Omental fat pad (tissue), 4 donors: Measurements from ENCODE around the gene C1orf198. TPM values are rescaled to one million over a fixed set of nuclear protein-coding genes. Genes with fewer than 3 reads are reported as not detected.

Experiments used
- ATAC-seq: fragments of 150-250 bp; one replicate; pipeline ENCODE4 v1.9.1; 2016; ENCODE audit warnings: mild to moderate bottlenecking, moderate library complexity; ENCODE audit not compliant: low FRiP score
- DNase-seq: peaks from one replicate; pipeline ENCODE4 v3.0.0-alpha.2; 2019; ENCODE audit warnings: low spot score
- small RNA-seq: library from RNA; depleted of rRNA; stranded (forward); fragments of <200 nt; gene quantifications from one replicate; pipeline ENCODE3, GENCODE V24; 2016
- total RNA-seq, 4 donors: library from RNA; depleted of rRNA; stranded (reverse); fragments of >200 nt; gene quantifications; one replicate each; pipeline ENCODE4 v1.1.0, GENCODE V29; 2016
- TF ChIP-seq, protein P1 (sequence below), 3 donors: fragments of 450-650 bp; IDR thresholded peaks; one replicate each; pipeline ENCODE4 v1.5.1; 2016 to 2017; ENCODE audit warnings: antibody characterized with exemption in 3 of 3, mild to moderate bottlenecking in 3 of 3, moderate library complexity in 2 of 3

C1orf198 gene
- total RNA-seq, 4 donors from 2014 or later: 32.8 to 98.4 (median 63.2) TPM

DNA sequence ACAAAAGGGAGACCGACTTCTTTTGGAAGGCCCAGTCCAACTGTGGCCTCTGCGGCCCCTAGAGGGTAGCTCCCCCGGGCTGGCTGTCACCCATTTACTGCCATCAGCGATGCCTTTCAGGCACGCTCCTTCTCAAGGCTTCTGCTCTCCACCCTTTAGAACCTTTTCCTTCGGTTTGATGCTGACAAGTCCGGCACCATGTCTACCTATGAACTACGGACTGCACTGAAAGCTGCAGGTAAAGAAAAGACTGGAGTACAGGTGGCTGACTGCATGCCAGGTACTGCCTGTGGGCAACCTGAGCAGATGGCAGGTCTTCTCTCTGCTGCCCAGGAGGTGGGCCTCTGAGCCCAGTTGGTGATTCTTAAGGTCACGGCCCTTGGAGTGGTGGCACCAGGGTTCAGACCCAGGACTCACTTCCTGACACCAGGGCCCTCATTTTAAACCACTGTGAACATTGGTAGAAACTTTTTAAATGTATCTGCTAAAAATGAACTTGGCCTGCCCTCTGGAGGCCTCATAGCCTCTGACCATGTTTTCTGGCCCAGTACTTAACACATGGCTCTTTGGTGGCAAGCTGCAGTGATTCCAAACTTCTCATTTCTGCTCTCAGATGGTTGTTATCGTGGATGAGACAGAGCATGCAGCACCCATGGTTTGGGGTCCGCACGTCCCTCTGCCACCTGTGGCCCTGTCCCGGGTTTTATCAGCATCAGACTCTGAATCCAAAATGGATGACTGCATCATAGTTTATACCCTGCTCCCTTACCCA, 75.4 kb downstream of the C1orf198 start:
- TF ChIP-seq, protein P1, sequence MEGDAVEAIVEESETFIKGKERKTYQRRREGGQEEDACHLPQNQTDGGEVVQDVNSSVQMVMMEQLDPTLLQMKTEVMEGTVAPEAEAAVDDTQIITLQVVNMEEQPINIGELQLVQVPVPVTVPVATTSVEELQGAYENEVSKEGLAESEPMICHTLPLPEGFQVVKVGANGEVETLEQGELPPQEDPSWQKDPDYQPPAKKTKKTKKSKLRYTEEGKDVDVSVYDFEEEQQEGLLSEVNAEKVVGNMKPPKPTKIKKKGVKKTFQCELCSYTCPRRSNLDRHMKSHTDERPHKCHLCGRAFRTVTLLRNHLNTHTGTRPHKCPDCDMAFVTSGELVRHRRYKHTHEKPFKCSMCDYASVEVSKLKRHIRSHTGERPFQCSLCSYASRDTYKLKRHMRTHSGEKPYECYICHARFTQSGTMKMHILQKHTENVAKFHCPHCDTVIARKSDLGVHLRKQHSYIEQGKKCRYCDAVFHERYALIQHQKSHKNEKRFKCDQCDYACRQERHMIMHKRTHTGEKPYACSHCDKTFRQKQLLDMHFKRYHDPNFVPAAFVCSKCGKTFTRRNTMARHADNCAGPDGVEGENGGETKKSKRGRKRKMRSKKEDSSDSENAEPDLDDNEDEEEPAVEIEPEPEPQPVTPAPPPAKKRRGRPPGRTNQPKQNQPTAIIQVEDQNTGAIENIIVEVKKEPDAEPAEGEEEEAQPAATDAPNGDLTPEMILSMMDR (IDR thresholded peaks at IDR 0.05): no peak
- ATAC-seq: no peak
- no peak for DNase-seq

DNA sequence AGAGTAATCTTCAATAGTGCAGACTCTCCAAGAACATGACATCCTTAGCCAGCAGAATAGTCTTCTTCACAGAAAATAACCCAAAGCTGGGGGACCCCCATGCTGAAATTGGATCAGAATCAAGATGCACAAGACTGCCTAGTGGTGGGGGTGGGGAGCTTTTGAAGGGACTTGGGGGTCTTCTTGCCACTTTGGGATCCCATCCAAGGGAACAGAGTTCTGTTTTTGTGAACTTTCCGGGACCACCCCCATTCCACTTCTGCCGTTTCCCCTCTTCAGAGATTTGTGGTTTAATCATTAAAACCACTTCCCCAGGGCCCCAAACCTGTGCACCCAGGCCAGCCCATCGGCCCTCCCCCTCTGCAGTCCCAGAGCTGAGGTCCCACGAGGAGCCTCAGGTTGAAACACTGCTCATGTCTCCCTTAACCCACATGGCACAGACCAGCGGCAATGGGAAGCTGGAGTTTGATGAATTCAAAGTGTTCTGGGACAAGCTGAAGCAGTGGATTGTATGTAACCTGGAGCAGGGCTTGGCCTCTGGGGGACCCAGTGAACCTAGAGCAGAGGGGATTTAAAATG, 76.2 kb downstream of the C1orf198 start:
- DNase-seq (no peak), ATAC-seq (no peak)
- TF ChIP-seq, protein P1 (IDR thresholded peaks at IDR 0.05): no peak

- DNase-seq (no peak), ATAC-seq (no peak)
- TF ChIP-seq, protein P1 (IDR thresholded peaks at IDR 0.05): no peak
Measured at GRCh38 chr1:230790026-230790425, 78.3 kb downstream of the C1orf198 start.

DNA sequence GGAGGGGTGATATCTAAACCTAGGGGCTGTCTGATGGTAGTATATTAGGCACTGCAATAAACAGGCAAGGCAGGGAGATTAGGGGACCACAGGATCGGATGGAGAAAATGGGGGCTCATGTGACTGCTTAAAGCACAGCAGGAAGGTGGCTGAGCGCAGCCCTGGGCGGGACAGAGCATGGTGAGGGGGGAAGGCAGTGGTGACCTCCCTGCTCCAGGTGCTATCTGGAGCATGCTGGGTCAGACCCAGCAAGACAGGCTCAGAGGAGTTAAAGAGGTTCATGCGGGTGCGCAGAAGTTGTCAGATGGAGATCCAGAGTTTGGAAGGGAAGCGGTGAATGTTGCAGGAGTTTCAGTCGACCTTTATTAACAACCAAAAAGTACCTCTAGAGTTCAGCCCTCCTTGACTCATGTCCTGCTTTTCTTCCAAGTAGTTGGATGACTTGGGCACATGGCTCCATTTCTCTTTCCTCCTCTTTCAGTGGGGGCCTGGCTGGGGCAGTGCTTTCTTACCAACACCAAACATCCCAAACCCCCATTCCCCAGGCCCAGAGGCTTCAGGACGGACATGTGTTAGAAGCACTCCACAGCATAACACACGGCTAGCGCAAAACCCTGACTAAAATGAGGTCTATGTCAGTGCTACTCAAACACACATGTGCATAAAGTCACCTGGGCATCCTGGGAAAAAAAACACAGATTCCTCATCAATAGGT, 79.6 kb downstream of the C1orf198 start:
- ATAC-seq (no peak), DNase-seq (no peak)
- TF ChIP-seq, protein P1 (IDR thresholded peaks at IDR 0.05): no peak

- ATAC-seq: no peak
- no peak for DNase-seq
- TF ChIP-seq, protein P1 (IDR thresholded peaks at IDR 0.05): no peak
Measured at GRCh38 chr1:230787471-230787870, 80.8 kb downstream of the C1orf198 start.

Small RNAs within 50 kb of the gene (small RNA-seq; reads per million reads assigned to genes)
- not detected for gene RN7SL837P
- gene RNA5SP79: not detected

Other genes starting within 250 kb of the C1orf198 start
- gene COG2, start 226.0 kb downstream of the C1orf198 start, total RNA-seq: 10 to 100 TPM; 17.2 to 25.2 (median 22.9) TPM
- gene AGT, start 154.4 kb downstream of the C1orf198 start, total RNA-seq: 10 to 100 TPM in 1 of 4 donors, 1 to 10 TPM in 3; 2.5 to 10.7 (median 4.0) TPM
- gene CAPN9, start 121.1 kb downstream of the C1orf198 start, total RNA-seq: not detected
- 10 to 100 TPM in 3 of 4 donors, 1 to 10 TPM in 1; 7.4 to 47.0 (median 14.9) TPM for gene TTC13, start 110.3 kb upstream of the C1orf198 start, total RNA-seq
- gene ARV1, start 110.6 kb upstream of the C1orf198 start, total RNA-seq: 10 to 100 TPM; 11.6 to 18.3 (median 15.4) TPM
- 100 to 1,000 TPM in 3 of 4 donors, 10 to 100 TPM in 1; 62.6 to 290 (median 145) TPM for gene FAM89A, start 171.7 kb upstream of the C1orf198 start, total RNA-seq